HepG2 (cell line): ENCODE data around the gene AJM1. TPM values are rescaled to one million over a fixed set of nuclear protein-coding genes. Genes with fewer than 3 reads are reported as not detected.

Source experiments
- CREM ChIP-seq, 2 experiments: sonication (generic) in 1 of 2; formaldehyde crosslinking in 1 of 2; IDR thresholded peaks; 2 replicates each; pipeline versions ENCODE4 v1.4.0 to v1.6.1; 2016 to 2020; ENCODE audit warnings: antibody characterized with exemption in 1 of 2, mild to moderate bottlenecking in 1 of 2, missing genetic modification reagents in 1 of 2
- MED1 ChIP-seq: sonication (generic); formaldehyde crosslinking; IDR thresholded peaks from 2 replicates; pipeline ENCODE4 v1.4.0; 2020; ENCODE audit warnings: missing genetic modification reagents
- NFKB2 ChIP-seq: sonication (generic); formaldehyde crosslinking; IDR thresholded peaks from 2 replicates; pipeline ENCODE4 v1.4.0; 2020; ENCODE audit warnings: missing genetic modification reagents, borderline replicate concordance
- NR3C1 ChIP-seq: sonication (generic); formaldehyde crosslinking; IDR thresholded peaks from 2 replicates; pipeline ENCODE4 v1.4.0; 2020; ENCODE audit warnings: missing genetic modification reagents
- RAD21 ChIP-seq: fragments of 450-650 bp; formaldehyde crosslinking; IDR thresholded peaks from 2 replicates; pipeline ENCODE4 v1.5.0; 2020; ENCODE audit warnings: mild to moderate bottlenecking
- SKI ChIP-seq: fragments of 450-650 bp; IDR thresholded peaks from one replicate; pipeline ENCODE4 v1.6.1; 2018; ENCODE audit warnings: mild to moderate bottlenecking; ENCODE audit not compliant: partially characterized antibody
- TRIM24 ChIP-seq: sonication (generic); formaldehyde crosslinking; IDR thresholded peaks from 2 replicates; pipeline ENCODE4 v1.8.0; 2022; ENCODE audit warnings: mild to moderate bottlenecking, missing genetic modification reagents
- ZSCAN31 ChIP-seq: sonication (generic); formaldehyde crosslinking; IDR thresholded peaks from 2 replicates; pipeline ENCODE4 v1.5.0; 2020; ENCODE audit warnings: low read depth, mild to moderate bottlenecking, missing genetic modification reagents
- polyA plus RNA-seq, 8 experiments: library from polyadenylated mRNA; depleted of rRNA in 3 of 8; stranded (reverse) in 7 of 8; unstranded in 1 of 8; fragments of >200 nt; fragmentation: Illumina TruSeq in 4 of 8; extraction: Trizol in 4 of 8; gene quantifications; 2 replicates each; pipeline versions ENCODE4 v1.2.1 to v1.2.3, GENCODE V29; 2011 to 2016; ENCODE audit warnings: low read depth in 4 of 8, missing spikeins in 1 of 8, mixed read lengths in 1 of 8; ENCODE audit not compliant: insufficient read depth in 1 of 8
- total RNA-seq, 5 experiments: library from RNA; depleted of rRNA; stranded (reverse); fragments of >200 nt; fragmentation: Illumina TruSeq; extraction: Trizol; gene quantifications; 2 replicates each; pipeline ENCODE4 v1.2.3, GENCODE V29; 2016; ENCODE audit warnings: low read depth in 1 of 5
- TF ChIP-seq, protein P1 (sequence below): sonication (generic); formaldehyde crosslinking; IDR thresholded peaks from 2 replicates; pipeline ENCODE4 v1.4.0; 2020; ENCODE audit warnings: missing genetic modification reagents
- TF ChIP-seq, protein P2 (sequence below): sonication (generic); formaldehyde crosslinking; IDR thresholded peaks from 2 replicates; pipeline ENCODE4 v1.5.1; 2020; ENCODE audit warnings: mild to moderate bottlenecking, missing genetic modification reagents, moderate library complexity
- TF ChIP-seq, protein P3 (sequence below): IDR thresholded peaks from 2 replicates; pipeline ENCODE4 v1.6.1; 2016; ENCODE audit warnings: missing biosample characterization, missing genetic modification reagents, low read depth
- TF ChIP-seq, protein P4 (sequence below): sonication (generic); formaldehyde crosslinking; IDR thresholded peaks from 2 replicates; pipeline ENCODE4 v1.4.0; 2020; ENCODE audit warnings: missing genetic modification reagents, borderline replicate concordance
- TF ChIP-seq, protein P5 (sequence below): sonication (generic); formaldehyde crosslinking; IDR thresholded peaks from 2 replicates; pipeline ENCODE4 v1.4.0; 2020; ENCODE audit warnings: mild to moderate bottlenecking, missing genetic modification reagents

Gene AJM1
- total and polyA plus RNA-seq, 2 of the 13 experiments (the other 11 are each of a cell fraction or from before 2014, with no cell fraction given), result 1.1 to 1.2 TPM

DNA sequence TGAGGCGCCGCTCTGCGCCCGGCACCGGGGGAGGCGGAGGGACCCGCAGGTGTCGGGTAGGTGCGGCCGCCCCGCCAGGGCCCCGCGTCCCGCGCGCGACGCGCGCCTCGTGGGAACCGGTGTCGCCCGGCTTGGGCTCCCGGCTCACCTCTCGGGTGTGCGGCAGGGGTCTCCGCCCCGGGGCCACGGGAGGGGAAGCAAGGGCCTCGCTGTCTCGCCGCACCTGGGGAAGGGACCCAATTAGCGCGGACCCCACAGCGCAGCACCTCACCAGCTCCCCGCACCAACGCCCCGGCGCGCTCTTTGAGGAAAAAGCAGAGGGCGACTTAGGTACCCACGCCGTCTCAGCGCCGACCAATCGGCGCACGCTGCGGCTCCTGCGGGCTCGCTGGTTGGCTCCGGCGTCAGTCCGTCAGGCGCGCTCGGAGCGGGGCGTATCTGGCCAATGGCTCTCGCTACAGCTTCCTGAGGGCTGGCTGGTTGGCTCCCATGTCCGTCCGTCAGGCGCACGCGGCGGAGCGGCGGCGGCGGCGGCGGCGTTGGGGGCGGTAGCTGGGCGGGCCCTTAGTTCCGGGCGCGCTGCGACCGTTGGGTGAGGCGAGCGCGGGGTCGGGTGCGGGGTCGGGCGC is 43.8 kb downstream of the AJM1 start, which contains the start of gene TRAF2 (continued):
- TF ChIP-seq, protein P1, sequence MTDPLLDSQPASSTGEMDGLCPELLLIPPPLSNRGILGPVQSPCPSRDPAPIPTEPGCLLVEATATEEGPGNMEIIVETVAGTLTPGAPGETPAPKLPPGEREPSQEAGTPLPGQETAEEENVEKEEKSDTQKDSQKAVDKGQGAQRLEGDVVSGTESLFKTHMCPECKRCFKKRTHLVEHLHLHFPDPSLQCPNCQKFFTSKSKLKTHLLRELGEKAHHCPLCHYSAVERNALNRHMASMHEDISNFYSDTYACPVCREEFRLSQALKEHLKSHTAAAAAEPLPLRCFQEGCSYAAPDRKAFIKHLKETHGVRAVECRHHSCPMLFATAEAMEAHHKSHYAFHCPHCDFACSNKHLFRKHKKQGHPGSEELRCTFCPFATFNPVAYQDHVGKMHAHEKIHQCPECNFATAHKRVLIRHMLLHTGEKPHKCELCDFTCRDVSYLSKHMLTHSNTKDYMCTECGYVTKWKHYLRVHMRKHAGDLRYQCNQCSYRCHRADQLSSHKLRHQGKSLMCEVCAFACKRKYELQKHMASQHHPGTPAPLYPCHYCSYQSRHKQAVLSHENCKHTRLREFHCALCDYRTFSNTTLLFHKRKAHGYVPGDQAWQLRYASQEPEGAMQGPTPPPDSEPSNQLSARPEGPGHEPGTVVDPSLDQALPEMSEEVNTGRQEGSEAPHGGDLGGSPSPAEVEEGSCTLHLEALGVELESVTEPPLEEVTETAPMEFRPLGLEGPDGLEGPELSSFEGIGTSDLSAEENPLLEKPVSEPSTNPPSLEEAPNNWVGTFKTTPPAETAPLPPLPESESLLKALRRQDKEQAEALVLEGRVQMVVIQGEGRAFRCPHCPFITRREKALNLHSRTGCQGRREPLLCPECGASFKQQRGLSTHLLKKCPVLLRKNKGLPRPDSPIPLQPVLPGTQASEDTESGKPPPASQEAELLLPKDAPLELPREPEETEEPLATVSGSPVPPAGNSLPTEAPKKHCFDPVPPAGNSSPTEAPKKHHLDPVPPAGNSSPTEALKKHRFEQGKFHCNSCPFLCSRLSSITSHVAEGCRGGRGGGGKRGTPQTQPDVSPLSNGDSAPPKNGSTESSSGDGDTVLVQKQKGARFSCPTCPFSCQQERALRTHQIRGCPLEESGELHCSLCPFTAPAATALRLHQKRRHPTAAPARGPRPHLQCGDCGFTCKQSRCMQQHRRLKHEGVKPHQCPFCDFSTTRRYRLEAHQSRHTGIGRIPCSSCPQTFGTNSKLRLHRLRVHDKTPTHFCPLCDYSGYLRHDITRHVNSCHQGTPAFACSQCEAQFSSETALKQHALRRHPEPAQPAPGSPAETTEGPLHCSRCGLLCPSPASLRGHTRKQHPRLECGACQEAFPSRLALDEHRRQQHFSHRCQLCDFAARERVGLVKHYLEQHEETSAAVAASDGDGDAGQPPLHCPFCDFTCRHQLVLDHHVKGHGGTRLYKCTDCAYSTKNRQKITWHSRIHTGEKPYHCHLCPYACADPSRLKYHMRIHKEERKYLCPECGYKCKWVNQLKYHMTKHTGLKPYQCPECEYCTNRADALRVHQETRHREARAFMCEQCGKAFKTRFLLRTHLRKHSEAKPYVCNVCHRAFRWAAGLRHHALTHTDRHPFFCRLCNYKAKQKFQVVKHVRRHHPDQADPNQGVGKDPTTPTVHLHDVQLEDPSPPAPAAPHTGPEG, result 0 out of 2 replicates have a peak, but pooled peaks have one; percentile 64
- TF ChIP-seq, protein P2, sequence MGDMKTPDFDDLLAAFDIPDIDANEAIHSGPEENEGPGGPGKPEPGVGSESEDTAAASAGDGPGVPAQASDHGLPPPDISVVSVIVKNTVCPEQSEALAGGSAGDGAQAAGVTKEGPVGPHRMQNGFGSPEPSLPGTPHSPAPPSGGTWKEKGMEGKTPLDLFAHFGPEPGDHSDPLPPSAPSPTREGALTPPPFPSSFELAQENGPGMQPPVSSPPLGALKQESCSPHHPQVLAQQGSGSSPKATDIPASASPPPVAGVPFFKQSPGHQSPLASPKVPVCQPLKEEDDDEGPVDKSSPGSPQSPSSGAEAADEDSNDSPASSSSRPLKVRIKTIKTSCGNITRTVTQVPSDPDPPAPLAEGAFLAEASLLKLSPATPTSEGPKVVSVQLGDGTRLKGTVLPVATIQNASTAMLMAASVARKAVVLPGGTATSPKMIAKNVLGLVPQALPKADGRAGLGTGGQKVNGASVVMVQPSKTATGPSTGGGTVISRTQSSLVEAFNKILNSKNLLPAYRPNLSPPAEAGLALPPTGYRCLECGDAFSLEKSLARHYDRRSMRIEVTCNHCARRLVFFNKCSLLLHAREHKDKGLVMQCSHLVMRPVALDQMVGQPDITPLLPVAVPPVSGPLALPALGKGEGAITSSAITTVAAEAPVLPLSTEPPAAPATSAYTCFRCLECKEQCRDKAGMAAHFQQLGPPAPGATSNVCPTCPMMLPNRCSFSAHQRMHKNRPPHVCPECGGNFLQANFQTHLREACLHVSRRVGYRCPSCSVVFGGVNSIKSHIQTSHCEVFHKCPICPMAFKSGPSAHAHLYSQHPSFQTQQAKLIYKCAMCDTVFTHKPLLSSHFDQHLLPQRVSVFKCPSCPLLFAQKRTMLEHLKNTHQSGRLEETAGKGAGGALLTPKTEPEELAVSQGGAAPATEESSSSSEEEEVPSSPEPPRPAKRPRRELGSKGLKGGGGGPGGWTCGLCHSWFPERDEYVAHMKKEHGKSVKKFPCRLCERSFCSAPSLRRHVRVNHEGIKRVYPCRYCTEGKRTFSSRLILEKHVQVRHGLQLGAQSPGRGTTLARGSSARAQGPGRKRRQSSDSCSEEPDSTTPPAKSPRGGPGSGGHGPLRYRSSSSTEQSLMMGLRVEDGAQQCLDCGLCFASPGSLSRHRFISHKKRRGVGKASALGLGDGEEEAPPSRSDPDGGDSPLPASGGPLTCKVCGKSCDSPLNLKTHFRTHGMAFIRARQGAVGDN (CRISPR knock-in tag), result peak; percentile 53
- TF ChIP-seq, protein P3, sequence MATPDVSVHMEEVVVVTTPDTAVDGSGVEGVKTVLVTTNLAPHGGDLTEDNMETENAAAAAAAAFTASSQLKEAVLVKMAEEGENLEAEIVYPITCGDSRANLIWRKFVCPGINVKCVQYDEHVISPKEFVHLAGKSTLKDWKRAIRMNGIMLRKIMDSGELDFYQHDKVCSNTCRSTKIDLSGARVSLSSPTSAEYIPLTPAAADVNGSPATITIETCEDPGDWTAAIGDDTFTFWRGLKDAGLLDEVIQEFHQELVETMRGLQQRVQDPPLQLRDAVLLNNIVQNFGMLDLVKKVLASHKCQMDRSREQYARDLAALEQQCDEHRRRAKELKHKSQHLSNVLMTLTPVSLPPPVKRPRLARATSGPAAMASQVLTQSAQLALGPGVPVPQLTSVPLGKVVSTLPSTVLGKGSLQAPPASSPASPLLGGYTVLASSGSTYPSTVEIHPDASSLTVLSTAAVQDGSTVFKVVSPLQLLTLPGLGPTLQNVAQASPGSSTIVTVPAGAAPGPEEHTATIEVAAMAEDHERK (CRISPR knock-in tag), result peak; percentile 70
- TF ChIP-seq CREM (IDR thresholded peaks at IDR 0.05) (peak; percentile 33; the same call in 1 of the 2 replicates), CREM (CRISPR knock-in tag; IDR thresholded peaks at IDR 0.05) (peak; percentile 33; the same call in 1 of the 2 replicates), NR3C1 (no peak), MED1 (CRISPR knock-in tag) (peak; percentile 54), NFKB2 (0 out of 2 replicates have a peak, but pooled peaks have one; percentile 25), TRIM24 (no peak), SKI (peak; percentile 34), RAD21 (peak; percentile 60), ZSCAN31 (peak; percentile 74)
- TF ChIP-seq, protein P4, sequence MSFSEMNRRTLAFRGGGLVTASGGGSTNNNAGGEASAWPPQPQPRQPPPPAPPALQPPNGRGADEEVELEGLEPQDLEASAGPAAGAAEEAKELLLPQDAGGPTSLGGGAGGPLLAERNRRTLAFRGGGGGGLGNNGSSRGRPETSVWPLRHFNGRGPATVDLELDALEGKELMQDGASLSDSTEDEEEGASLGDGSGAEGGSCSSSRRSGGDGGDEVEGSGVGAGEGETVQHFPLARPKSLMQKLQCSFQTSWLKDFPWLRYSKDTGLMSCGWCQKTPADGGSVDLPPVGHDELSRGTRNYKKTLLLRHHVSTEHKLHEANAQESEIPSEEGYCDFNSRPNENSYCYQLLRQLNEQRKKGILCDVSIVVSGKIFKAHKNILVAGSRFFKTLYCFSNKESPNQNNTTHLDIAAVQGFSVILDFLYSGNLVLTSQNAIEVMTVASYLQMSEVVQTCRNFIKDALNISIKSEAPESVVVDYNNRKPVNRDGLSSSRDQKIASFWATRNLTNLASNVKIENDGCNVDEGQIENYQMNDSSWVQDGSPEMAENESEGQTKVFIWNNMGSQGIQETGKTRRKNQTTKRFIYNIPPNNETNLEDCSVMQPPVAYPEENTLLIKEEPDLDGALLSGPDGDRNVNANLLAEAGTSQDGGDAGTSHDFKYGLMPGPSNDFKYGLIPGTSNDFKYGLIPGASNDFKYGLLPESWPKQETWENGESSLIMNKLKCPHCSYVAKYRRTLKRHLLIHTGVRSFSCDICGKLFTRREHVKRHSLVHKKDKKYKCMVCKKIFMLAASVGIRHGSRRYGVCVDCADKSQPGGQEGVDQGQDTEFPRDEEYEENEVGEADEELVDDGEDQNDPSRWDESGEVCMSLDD (CRISPR knock-in tag), result peak; percentile 70; the same call in 1 of the 2 replicates
- TF ChIP-seq, protein P5, sequence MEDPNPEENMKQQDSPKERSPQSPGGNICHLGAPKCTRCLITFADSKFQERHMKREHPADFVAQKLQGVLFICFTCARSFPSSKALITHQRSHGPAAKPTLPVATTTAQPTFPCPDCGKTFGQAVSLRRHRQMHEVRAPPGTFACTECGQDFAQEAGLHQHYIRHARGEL, result no peak
